ENCODE data around the gene TBL1Y.

TBL1Y gene

DNA sequence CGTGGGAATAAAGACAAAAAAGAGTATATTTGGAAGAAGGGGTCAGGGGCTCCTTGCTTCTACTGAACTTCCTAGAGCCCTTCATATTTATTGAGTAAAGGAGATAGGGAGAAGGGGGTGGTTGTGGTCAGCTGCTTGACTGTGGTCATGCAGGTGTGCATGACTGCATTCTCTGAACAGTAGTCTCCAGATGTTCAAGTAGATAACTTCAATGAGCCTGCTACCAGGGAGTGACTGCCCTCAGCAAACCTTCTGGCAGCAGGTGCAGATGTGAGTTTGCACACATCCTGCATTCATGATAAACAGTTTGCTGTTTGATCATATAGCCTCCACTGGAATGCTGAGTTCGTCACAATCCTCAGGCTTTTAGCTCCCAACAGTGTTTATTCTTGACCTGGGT lies 10.6 kb downstream of the TBL1Y start:
- Histone ChIP-seq H3K27ac (ENCODE audit: low read depth, low read length) (no peak overlapping the region), H3K4me3 (ENCODE audit: low read depth in 1 of 2, low read length in 2 of 2) (no peak overlapping the region), H3K9ac (ENCODE audit: low read depth in 1 of 2, low read length in 2 of 2) (no peak overlapping the region), H3K9me3 (ENCODE audit: control insufficient read depth in 1 of 2, low read length in 2 of 2) (peaks cover 0 to 4% of the 10 kb centered on the region in 2 donors), H3K36me3 (ENCODE audit: control insufficient read depth in 1 of 2, insufficient read depth in 2 of 2, low read length in 2 of 2) (no peaks in the 10 kb centered on the region), H3K27me3 (ENCODE audit: control insufficient read depth in 1 of 2, insufficient read depth in 2 of 2, low read length in 2 of 2) (no peaks in the 10 kb centered on the region), H3K4me1 (ENCODE audit: control insufficient read depth in 1 of 2, insufficient read depth in 2 of 2, low read length in 2 of 2) (no peaks in the 10 kb centered on the region)

DNA sequence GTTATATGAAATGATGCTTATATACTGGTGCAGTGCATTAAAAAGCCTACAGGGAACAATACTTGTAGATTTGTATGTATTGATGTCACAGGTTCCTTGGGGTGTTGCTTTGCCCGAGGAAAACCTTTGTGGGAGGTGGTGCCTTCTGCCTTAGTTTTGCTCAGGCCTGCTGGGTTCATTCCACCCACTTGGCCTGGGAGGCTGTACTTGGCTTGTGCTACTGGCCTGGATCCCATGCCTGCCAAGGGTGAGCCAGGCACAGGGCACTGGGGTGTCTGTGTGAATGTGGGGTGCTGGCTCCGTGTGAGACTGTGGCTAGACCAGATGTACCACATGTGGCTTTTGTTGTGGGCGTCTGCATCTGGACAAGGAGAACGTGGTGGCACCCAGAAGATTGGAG lies 17.8 kb downstream of the TBL1Y start:
- no peaks in the 10 kb centered on the region for H3K4me1 ChIP-seq (ENCODE audit: control insufficient read depth in 1 of 2, insufficient read depth in 2 of 2, low read length in 2 of 2)
- H3K4me3 ChIP-seq (ENCODE audit: low read depth in 1 of 2, low read length in 2 of 2), result no peak overlapping the region
- H3K27ac ChIP-seq (ENCODE audit: low read depth, low read length), result no peak overlapping the region
- H3K9me3 ChIP-seq (ENCODE audit: control insufficient read depth in 1 of 2, low read length in 2 of 2), result no peaks in the 10 kb centered on the region
- H3K36me3 ChIP-seq (ENCODE audit: control insufficient read depth in 1 of 2, insufficient read depth in 2 of 2, low read length in 2 of 2), result no peaks in the 10 kb centered on the region
- H3K27me3 ChIP-seq (ENCODE audit: control insufficient read depth in 1 of 2, insufficient read depth in 2 of 2, low read length in 2 of 2), result no peaks in the 10 kb centered on the region
- no peak overlapping the region for H3K9ac ChIP-seq (ENCODE audit: low read depth in 1 of 2, low read length in 2 of 2)

DNA sequence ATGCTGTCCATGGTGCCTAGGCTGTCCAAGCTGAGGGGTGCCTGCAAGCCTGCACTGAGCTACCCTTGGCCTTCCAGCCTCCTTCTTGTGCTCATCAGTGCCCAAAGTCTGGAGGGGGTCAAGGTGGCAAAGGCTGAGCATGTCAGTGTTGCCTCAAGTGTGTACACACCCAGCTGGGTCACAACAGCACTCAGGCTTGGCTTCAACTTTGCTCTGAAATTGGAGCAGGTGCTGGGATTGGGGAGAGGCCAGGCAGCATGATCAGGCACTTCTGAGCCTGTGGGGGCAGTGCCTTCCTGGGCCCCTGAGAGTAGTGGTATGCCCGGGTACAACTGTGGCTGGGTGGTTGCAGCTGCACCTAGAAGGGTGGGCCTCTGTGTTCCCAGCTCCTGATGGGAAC lies 18.7 kb downstream of the TBL1Y start:
- H3K9ac ChIP-seq (ENCODE audit: low read depth in 1 of 2, low read length in 2 of 2), result no peak overlapping the region
- H3K36me3 ChIP-seq (ENCODE audit: control insufficient read depth in 1 of 2, insufficient read depth in 2 of 2, low read length in 2 of 2), result no peaks in the 10 kb centered on the region
- H3K27ac ChIP-seq (ENCODE audit: low read depth, low read length), result no peak overlapping the region
- H3K9me3 ChIP-seq (ENCODE audit: control insufficient read depth in 1 of 2, low read length in 2 of 2), result no peaks in the 10 kb centered on the region
- H3K4me3 ChIP-seq (ENCODE audit: low read depth in 1 of 2, low read length in 2 of 2), result no peak overlapping the region
- H3K4me1 ChIP-seq (ENCODE audit: control insufficient read depth in 1 of 2, insufficient read depth in 2 of 2, low read length in 2 of 2), result no peaks in the 10 kb centered on the region
- H3K27me3 ChIP-seq (ENCODE audit: control insufficient read depth in 1 of 2, insufficient read depth in 2 of 2, low read length in 2 of 2), result no peaks in the 10 kb centered on the region

GRCh38 chrY:6931779-6932396 lies 21.4 kb downstream of the TBL1Y start:
- Histone ChIP-seq H3K27me3 (ENCODE audit: control insufficient read depth in 1 of 2, insufficient read depth in 2 of 2, low read length in 2 of 2) (no peaks in the 10 kb centered on the region), H3K9me3 (ENCODE audit: control insufficient read depth in 1 of 2, low read length in 2 of 2) (no peaks in the 10 kb centered on the region), H3K9ac (ENCODE audit: low read depth in 1 of 2, low read length in 2 of 2) (no peak overlapping the region), H3K4me3 (ENCODE audit: low read depth in 1 of 2, low read length in 2 of 2) (no peak overlapping the region), H3K4me1 (ENCODE audit: control insufficient read depth in 1 of 2, insufficient read depth in 2 of 2, low read length in 2 of 2) (no peaks in the 10 kb centered on the region), H3K36me3 (ENCODE audit: control insufficient read depth in 1 of 2, insufficient read depth in 2 of 2, low read length in 2 of 2) (no peaks in the 10 kb centered on the region), H3K27ac (ENCODE audit: low read depth, low read length) (no peak overlapping the region)

DNA sequence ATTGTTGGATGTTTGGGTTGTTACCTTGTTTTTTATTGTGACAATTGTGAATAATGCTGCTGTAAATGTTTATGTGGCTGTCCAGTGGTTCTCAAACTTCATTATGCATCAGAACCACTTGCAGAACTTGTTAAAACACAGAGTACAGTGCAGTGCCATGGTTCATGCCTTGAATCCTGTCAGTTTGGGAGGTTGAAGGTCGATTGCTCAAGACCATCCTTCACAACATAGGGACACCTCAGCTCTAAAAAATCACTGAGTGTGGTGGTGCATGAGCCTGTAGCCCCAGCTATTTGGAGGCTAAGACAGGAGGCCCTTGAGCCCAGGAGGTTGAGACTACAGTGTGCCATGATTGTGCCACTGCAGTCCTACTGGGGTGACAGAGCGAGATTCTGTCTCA lies 25.0 kb downstream of the TBL1Y start:
- H3K27ac ChIP-seq (ENCODE audit: low read depth, low read length), result no peak overlapping the region
- H3K36me3 ChIP-seq (ENCODE audit: control insufficient read depth in 1 of 2, insufficient read depth in 2 of 2, low read length in 2 of 2), result no peaks in the 10 kb centered on the region
- no peaks in the 10 kb centered on the region for H3K27me3 ChIP-seq (ENCODE audit: control insufficient read depth in 1 of 2, insufficient read depth in 2 of 2, low read length in 2 of 2)
- H3K4me1 ChIP-seq (ENCODE audit: control insufficient read depth in 1 of 2, insufficient read depth in 2 of 2, low read length in 2 of 2), result no peaks in the 10 kb centered on the region
- no peak overlapping the region for H3K4me3 ChIP-seq (ENCODE audit: low read depth in 1 of 2, low read length in 2 of 2)
- H3K9ac ChIP-seq (ENCODE audit: low read depth in 1 of 2, low read length in 2 of 2), result no peak overlapping the region
- no peaks in the 10 kb centered on the region for H3K9me3 ChIP-seq (ENCODE audit: control insufficient read depth in 1 of 2, low read length in 2 of 2)

DNA sequence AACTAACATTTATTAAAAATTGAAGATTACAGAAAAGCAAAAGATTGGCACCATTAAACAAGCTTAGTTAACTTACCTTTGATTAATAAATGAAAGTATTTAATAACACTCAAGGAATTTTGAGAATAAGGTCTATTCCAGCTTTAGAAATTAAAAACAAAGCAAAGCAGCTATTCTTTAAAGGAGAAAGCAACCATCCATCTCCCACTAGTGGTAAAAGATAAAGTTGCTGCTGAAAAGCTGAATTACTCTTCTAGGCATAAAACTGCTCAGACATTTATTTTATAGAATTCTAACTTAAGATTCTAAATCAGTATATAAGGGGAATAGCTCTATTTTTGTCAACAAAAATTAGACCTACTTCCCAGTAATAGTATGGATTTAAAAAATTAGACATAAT lies 37.2 kb downstream of the TBL1Y start:
- H3K4me1 ChIP-seq (ENCODE audit: control insufficient read depth in 1 of 2, insufficient read depth in 2 of 2, low read length in 2 of 2), result no peaks in the 10 kb centered on the region
- H3K27ac ChIP-seq (ENCODE audit: low read depth, low read length), result no peak overlapping the region
- no peak overlapping the region for H3K9ac ChIP-seq (ENCODE audit: low read depth in 1 of 2, low read length in 2 of 2)

GRCh38 chrY:6948378-6948777 lies 37.9 kb downstream of the TBL1Y start:
- Histone ChIP-seq H3K4me3 (ENCODE audit: low read depth in 1 of 2, low read length in 2 of 2) (no peak overlapping the region), H3K9ac (ENCODE audit: low read depth in 1 of 2, low read length in 2 of 2) (no peak overlapping the region), H3K36me3 (ENCODE audit: control insufficient read depth in 1 of 2, insufficient read depth in 2 of 2, low read length in 2 of 2) (no peaks in the 10 kb centered on the region), H3K27me3 (ENCODE audit: control insufficient read depth in 1 of 2, insufficient read depth in 2 of 2, low read length in 2 of 2) (no peaks in the 10 kb centered on the region), H3K9me3 (ENCODE audit: control insufficient read depth in 1 of 2, low read length in 2 of 2) (no peaks in the 10 kb centered on the region), H3K27ac (ENCODE audit: low read depth, low read length) (no peak overlapping the region), H3K4me1 (ENCODE audit: control insufficient read depth in 1 of 2, insufficient read depth in 2 of 2, low read length in 2 of 2) (no peaks in the 10 kb centered on the region)

More for the DNA sequence above, 37.2 kb downstream of the TBL1Y start:
- no peaks in the 10 kb centered on the region for H3K36me3 ChIP-seq (ENCODE audit: control insufficient read depth in 1 of 2, insufficient read depth in 2 of 2, low read length in 2 of 2)
- H3K9me3 ChIP-seq (ENCODE audit: control insufficient read depth in 1 of 2, low read length in 2 of 2), result no peaks in the 10 kb centered on the region
- H3K4me3 ChIP-seq (ENCODE audit: low read depth in 1 of 2, low read length in 2 of 2), result no peak overlapping the region
- H3K27me3 ChIP-seq (ENCODE audit: control insufficient read depth in 1 of 2, insufficient read depth in 2 of 2, low read length in 2 of 2), result no peaks in the 10 kb centered on the region

GRCh38 chrY:6949947-6950346 lies 39.5 kb downstream of the TBL1Y start:
- Histone ChIP-seq H3K9me3 (ENCODE audit: control insufficient read depth in 1 of 2, low read length in 2 of 2) (no peaks in the 10 kb centered on the region), H3K9ac (ENCODE audit: low read depth in 1 of 2, low read length in 2 of 2) (no peak overlapping the region), H3K36me3 (ENCODE audit: control insufficient read depth in 1 of 2, insufficient read depth in 2 of 2, low read length in 2 of 2) (no peaks in the 10 kb centered on the region), H3K4me3 (ENCODE audit: low read depth in 1 of 2, low read length in 2 of 2) (no peak overlapping the region), H3K4me1 (ENCODE audit: control insufficient read depth in 1 of 2, insufficient read depth in 2 of 2, low read length in 2 of 2) (no peaks in the 10 kb centered on the region), H3K27ac (ENCODE audit: low read depth, low read length) (no peak overlapping the region), H3K27me3 (ENCODE audit: control insufficient read depth in 1 of 2, insufficient read depth in 2 of 2, low read length in 2 of 2) (no peaks in the 10 kb centered on the region)

- no peak overlapping the region for H3K27ac ChIP-seq (ENCODE audit: low read depth, low read length)
- no peaks in the 10 kb centered on the region for H3K9me3 ChIP-seq (ENCODE audit: control insufficient read depth in 1 of 2, low read length in 2 of 2)
- no peaks in the 10 kb centered on the region for H3K4me1 ChIP-seq (ENCODE audit: control insufficient read depth in 1 of 2, insufficient read depth in 2 of 2, low read length in 2 of 2)
- no peaks in the 10 kb centered on the region for H3K36me3 ChIP-seq (ENCODE audit: control insufficient read depth in 1 of 2, insufficient read depth in 2 of 2, low read length in 2 of 2)
- no peak overlapping the region for H3K9ac ChIP-seq (ENCODE audit: low read depth in 1 of 2, low read length in 2 of 2)
- no peaks in the 10 kb centered on the region for H3K27me3 ChIP-seq (ENCODE audit: control insufficient read depth in 1 of 2, insufficient read depth in 2 of 2, low read length in 2 of 2)
- H3K4me3 ChIP-seq (ENCODE audit: low read depth in 1 of 2, low read length in 2 of 2), result no peak overlapping the region
Measured at GRCh38 chrY:6964732-6965131, 54.2 kb downstream of the TBL1Y start.

DNA sequence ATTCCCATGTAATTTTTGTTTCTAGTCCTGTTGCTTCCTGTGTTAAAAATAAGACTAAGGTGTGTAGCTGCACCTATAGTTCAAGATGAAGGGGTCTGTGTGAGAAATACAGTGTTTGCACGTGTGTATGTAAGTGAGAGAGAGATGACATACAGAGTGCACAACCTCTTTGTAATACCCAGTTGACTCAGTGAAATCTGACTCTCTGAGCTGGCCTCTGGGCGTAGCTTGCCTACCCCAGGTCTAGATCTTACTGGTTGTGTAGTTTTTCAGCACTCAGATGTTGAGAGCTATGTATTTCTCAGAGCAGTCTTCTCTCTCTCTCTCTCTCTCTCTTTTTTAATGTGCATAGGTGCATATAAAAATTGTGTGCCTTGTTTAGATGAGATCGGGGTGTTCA lies 56.0 kb downstream of the TBL1Y start:
- no peaks in the 10 kb centered on the region for H3K4me1 ChIP-seq (ENCODE audit: control insufficient read depth in 1 of 2, insufficient read depth in 2 of 2, low read length in 2 of 2)
- no peaks in the 10 kb centered on the region for H3K36me3 ChIP-seq (ENCODE audit: control insufficient read depth in 1 of 2, insufficient read depth in 2 of 2, low read length in 2 of 2)

GRCh38 chrY:6967736-6968135 lies 57.2 kb downstream of the TBL1Y start:
- Histone ChIP-seq H3K4me3 (ENCODE audit: low read depth in 1 of 2, low read length in 2 of 2) (no peak overlapping the region), H3K9me3 (ENCODE audit: control insufficient read depth in 1 of 2, low read length in 2 of 2) (no peaks in the 10 kb centered on the region), H3K27me3 (ENCODE audit: control insufficient read depth in 1 of 2, insufficient read depth in 2 of 2, low read length in 2 of 2) (no peaks in the 10 kb centered on the region), H3K9ac (ENCODE audit: low read depth in 1 of 2, low read length in 2 of 2) (no peak overlapping the region), H3K4me1 (ENCODE audit: control insufficient read depth in 1 of 2, insufficient read depth in 2 of 2, low read length in 2 of 2) (no peaks in the 10 kb centered on the region), H3K36me3 (ENCODE audit: control insufficient read depth in 1 of 2, insufficient read depth in 2 of 2, low read length in 2 of 2) (no peaks in the 10 kb centered on the region), H3K27ac (ENCODE audit: low read depth, low read length) (no peak overlapping the region)

More for the DNA sequence above, 56.0 kb downstream of the TBL1Y start:
- H3K9me3 ChIP-seq (ENCODE audit: control insufficient read depth in 1 of 2, low read length in 2 of 2), result no peaks in the 10 kb centered on the region
- H3K4me3 ChIP-seq (ENCODE audit: low read depth in 1 of 2, low read length in 2 of 2), result no peak overlapping the region
- H3K27me3 ChIP-seq (ENCODE audit: control insufficient read depth in 1 of 2, insufficient read depth in 2 of 2, low read length in 2 of 2), result no peaks in the 10 kb centered on the region
- H3K9ac ChIP-seq (ENCODE audit: low read depth in 1 of 2, low read length in 2 of 2), result no peak overlapping the region
- H3K27ac ChIP-seq (ENCODE audit: low read depth, low read length), result no peak overlapping the region

Data from duodenal mucosa (tissue), 2 donors.